HL-60 (cell line): ENCODE results near the gene MTMR3.

Experiments used
- GABPA ChIP-seq: IDR thresholded peaks from 2 replicates; pipeline ENCODE4 v1.6.1; 2012; ENCODE audit warnings: low read depth
- POLR2AphosphoS5 ChIP-seq: IDR thresholded peaks from 2 replicates; pipeline ENCODE4 v1.6.1; 2012; ENCODE audit warnings: low read depth
- SPI1 ChIP-seq: IDR thresholded peaks from 2 replicates; pipeline ENCODE4 v1.6.1; 2012; ENCODE audit warnings: low read depth, mild to moderate bottlenecking, borderline replicate concordance
- TF ChIP-seq, protein P1 (sequence below): IDR thresholded peaks from one replicate; pipeline ENCODE4 v1.5.1; 2011; ENCODE audit warnings: low read length, control low read depth, inconsistent platforms; ENCODE audit not compliant: insufficient read depth
- TF ChIP-seq, protein P2 (sequence below): IDR thresholded peaks from 2 replicates; pipeline ENCODE4 v1.6.1; 2012; ENCODE audit warnings: low read depth; ENCODE audit not compliant: insufficient replicate concordance

DNA sequence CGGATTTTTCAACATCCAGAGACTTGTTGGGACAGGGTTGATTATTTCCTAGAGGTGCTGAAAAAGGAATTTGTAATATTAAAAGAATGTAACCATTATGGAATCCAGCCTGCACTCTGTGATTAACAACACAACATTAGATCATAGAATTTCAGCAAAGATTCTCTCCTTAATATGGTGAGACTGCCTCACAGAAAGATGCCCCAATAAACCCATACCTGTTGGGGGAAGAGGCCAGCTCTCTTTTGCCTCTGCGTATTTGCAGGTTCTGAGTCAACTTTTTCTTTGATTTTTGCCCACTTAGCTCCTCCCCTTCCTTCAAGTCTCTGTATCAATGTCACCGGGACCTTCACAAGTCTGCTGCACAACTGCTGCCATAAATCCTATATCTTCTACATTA lies 12.4 kb upstream of the MTMR3 start:
- TF ChIP-seq, protein P1, sequence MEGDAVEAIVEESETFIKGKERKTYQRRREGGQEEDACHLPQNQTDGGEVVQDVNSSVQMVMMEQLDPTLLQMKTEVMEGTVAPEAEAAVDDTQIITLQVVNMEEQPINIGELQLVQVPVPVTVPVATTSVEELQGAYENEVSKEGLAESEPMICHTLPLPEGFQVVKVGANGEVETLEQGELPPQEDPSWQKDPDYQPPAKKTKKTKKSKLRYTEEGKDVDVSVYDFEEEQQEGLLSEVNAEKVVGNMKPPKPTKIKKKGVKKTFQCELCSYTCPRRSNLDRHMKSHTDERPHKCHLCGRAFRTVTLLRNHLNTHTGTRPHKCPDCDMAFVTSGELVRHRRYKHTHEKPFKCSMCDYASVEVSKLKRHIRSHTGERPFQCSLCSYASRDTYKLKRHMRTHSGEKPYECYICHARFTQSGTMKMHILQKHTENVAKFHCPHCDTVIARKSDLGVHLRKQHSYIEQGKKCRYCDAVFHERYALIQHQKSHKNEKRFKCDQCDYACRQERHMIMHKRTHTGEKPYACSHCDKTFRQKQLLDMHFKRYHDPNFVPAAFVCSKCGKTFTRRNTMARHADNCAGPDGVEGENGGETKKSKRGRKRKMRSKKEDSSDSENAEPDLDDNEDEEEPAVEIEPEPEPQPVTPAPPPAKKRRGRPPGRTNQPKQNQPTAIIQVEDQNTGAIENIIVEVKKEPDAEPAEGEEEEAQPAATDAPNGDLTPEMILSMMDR = no peak
- TF ChIP-seq, protein P2, sequence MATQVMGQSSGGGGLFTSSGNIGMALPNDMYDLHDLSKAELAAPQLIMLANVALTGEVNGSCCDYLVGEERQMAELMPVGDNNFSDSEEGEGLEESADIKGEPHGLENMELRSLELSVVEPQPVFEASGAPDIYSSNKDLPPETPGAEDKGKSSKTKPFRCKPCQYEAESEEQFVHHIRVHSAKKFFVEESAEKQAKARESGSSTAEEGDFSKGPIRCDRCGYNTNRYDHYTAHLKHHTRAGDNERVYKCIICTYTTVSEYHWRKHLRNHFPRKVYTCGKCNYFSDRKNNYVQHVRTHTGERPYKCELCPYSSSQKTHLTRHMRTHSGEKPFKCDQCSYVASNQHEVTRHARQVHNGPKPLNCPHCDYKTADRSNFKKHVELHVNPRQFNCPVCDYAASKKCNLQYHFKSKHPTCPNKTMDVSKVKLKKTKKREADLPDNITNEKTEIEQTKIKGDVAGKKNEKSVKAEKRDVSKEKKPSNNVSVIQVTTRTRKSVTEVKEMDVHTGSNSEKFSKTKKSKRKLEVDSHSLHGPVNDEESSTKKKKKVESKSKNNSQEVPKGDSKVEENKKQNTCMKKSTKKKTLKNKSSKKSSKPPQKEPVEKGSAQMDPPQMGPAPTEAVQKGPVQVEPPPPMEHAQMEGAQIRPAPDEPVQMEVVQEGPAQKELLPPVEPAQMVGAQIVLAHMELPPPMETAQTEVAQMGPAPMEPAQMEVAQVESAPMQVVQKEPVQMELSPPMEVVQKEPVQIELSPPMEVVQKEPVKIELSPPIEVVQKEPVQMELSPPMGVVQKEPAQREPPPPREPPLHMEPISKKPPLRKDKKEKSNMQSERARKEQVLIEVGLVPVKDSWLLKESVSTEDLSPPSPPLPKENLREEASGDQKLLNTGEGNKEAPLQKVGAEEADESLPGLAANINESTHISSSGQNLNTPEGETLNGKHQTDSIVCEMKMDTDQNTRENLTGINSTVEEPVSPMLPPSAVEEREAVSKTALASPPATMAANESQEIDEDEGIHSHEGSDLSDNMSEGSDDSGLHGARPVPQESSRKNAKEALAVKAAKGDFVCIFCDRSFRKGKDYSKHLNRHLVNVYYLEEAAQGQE = no peak
- no peak for TF ChIP-seq POLR2AphosphoS5
- no peak for TF ChIP-seq GABPA
- TF ChIP-seq SPI1 = no peak
